ENCODE results near the gene BID.

Gene BID

DNA sequence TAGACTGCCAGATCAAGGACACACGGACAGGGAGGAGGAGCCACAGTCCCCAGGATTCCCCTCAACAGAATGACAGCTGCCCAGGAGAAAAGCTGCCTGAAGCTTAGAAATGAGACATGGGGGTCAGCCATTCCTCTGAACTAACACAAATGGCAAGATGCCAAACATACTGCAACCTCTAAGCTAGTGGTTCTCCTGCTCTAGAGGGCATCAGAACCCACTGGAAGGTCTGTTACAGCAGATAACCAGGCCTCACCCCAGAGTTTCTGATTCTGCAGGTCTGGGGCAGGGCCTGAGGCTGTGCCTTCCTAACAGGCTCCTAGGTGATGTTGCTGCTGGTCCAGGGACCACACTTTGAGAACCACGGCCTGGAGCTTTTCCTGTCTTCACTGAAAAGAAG lies 28.6 kb upstream of the BID start:
- DNase-seq, result no peak

GRCh38 chr22:17802411-17802810 lies 28.1 kb upstream of the BID start:
- no peak for DNase-seq

DNA sequence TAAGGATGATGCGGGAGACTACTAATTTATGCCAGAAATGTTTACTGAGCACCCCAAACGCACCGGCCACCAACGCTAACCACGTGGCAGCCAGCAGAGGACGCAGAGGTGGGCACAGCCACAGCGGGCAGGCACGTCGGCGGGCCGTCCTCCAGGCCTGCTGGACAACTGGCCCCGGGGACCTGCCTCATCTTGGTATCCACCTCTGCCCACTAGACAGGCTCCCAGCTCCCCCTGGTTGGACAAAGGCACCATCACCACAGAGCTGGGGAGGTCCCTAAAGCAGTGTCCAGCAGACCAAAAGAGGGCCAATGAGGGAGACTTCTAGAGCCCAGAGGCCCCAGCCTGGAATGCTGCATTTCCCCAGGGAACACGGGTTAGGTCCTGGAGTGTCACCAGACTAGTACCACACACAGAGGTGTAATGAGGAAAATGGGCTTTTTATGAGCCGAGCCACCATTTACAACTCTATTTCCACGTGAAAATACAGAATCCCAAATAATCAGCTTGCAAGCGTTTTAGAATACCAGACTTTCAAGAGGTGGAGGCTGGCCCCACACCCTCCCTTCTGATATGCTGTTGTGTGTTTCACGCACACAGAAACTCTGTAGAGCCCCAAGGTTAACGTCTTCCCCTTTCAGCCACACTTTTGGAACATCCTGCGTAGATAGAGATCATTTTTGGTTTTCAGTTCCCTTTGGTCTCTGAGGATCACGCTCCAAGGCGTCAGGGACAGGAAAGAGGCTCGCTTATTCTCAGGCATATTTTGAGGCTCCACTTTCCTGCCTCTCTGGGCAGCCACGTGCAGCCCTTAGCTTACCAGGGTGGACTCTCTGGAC lies 23.7 kb upstream of the BID start:
- DNase-seq, result no peak

DNA sequence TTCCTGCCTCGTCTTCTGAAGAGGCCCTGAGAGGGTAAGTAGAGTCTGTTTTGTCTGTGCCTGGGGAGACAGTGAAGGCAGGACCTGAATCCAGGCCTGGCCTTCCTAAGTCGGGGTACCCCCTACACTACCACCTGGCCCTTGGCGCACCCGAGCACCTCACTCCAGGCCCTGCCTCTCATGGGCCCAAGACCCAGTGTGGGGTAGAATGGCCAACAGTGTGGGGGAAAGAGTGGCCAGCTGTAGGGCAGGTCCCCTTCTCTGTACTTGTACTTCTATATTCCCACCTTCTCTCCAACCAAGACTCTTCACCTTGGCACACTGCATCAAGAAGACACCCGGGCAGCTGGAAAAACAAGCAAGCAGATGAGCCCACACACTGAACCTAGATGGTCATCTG lies 22.4 kb upstream of the BID start:
- no peak for DNase-seq

DNA sequence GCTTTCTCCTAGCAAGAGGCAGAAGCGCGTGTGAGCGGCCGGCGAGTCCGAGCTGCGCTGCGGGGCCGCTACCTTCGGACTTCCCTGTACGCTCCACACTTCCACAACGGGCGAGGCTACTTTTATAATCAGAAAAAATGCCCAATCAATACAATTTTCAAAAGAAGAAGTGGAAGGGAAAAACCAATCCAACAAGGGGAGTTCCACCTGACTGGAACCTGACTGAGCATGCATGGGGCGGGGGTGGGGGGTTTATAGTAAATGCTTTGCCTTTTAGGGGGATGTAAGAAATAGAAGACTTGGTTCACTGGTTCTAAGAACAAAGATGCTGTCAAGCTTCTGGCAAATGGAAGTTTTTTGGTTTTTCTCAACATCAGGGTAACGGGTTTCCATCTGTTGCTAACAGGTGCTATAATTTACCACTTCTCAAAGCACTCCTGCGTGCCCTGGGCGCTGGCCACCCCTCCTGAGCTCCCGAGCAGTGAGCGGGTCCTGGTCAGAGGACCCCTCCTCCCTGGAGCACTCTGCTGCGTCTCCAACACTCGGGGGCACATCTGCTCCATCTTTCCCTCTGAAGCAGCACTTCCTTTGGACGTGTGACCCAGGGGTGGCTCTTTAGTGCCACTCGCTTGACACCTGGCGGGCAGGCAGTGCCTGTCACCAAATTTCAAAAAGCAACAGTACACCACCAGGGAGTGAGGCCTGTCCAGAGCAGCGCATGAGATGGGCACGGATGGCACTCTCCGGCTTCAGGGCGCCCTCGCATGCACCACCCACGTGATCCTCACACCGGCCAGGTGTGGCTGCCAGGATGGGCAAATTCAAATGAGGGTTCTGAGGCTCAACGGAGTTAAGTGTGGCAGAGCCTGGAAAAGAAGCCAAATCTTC lies 21.6 kb upstream of the BID start:
- DNase-seq, result no peak

GRCh38 chr22:17794726-17795542 lies 20.7 kb upstream of the BID start:
- DNase-seq, result no peak

GRCh38 chr22:17792854-17793434 lies 18.7 kb upstream of the BID start:
- DNase-seq, result no peak

GRCh38 chr22:17792299-17792698 lies 18.0 kb upstream of the BID start:
- DNase-seq, result no peak

- no peak for DNase-seq
Measured at GRCh38 chr22:17791196-17791595, 16.9 kb upstream of the BID start.

- DNase-seq, result no peak
Measured at GRCh38 chr22:17789379-17790200, 15.3 kb upstream of the BID start.

DNA sequence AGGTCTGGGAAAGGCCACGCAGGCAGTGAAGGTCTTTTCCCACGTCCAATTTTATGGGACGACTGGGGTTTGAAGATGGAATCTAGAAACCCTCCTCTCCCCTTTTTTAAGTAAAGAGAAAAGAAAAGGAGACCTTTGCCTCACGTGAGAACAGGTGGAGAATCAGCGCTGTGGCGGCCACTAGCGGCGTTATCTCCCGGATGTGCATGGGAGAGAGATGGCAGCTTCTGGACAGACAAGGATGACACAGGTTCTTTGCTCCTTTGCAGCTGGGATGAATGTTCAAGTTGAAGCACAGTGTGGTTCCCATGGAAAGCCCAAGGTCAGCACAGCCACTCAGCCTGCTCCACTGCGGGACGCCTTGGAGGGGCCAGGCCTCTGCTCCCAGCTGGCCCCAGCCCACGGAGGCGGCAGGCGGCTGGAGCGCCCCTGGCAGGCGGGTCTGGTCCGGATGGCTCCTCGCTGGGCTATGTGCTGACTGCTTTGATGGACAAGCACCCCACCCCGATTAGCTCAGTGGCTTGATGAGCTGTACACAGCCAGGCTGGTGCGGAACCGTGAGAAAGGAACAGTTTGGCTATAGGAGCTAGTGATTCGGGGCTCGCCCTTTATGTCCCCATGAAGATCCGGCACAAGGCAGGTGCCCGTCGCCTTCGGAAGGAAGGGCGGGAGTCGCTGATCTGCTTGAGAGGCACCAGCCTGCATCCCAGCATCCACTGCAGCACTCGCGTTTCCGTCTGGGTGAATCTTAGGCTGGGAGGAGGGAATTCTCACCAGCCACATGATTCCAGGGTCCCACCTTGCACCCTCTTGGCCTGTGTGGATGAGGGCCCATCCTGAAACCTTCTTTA lies 14.5 kb upstream of the BID start:
- no peak for DNase-seq

DNA sequence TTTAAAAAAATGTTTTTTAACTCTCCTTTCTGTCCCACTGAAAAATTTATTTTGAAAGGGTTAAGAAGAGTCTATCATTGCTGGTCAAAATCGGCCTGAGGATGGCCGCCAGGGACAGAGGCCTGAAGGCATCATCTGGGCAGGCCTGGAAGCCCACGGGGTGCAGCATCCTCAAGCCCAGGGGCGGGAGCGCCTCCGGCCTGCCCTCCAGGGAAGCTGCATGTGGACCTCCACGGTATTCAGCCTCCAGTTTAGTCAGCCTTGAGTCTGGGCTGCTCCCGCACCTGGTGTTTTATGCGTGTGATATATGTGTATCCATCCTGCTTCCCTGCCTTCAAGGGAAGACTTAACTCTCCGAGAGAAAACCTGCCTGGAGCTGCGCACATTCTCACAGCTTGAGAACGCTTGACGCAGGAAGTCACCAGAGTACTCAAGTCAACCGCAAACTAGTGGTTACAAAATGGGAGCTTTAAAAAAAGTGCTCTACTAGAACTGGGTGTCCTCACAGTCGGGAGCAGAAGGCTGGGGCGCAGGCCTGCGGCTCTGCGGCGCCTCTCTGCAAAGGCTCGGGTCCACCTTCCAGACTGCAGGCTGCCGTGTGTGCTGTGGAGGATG lies 13.6 kb upstream of the BID start:
- DNase-seq, result no peak

DNA sequence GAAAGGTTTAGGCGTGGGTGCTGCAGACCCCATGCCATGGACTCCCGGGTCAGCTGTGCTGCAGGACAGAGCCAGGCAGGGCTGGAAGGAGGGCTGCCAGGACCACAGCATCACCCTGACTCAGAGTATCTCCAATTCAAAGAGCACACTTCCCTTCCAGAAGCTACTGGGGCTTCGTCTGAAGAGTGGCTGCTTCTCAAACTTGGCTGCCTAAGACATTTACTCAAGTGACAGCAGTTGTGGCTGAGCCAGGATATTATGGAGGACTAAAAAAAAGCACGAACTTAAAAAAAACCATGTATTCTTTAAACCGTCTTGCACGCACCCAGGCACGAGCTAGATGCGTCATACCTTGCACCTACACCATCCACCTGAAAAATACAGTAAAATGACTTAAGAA lies 13.0 kb upstream of the BID start:
- DNase-seq, result no peak

DNA sequence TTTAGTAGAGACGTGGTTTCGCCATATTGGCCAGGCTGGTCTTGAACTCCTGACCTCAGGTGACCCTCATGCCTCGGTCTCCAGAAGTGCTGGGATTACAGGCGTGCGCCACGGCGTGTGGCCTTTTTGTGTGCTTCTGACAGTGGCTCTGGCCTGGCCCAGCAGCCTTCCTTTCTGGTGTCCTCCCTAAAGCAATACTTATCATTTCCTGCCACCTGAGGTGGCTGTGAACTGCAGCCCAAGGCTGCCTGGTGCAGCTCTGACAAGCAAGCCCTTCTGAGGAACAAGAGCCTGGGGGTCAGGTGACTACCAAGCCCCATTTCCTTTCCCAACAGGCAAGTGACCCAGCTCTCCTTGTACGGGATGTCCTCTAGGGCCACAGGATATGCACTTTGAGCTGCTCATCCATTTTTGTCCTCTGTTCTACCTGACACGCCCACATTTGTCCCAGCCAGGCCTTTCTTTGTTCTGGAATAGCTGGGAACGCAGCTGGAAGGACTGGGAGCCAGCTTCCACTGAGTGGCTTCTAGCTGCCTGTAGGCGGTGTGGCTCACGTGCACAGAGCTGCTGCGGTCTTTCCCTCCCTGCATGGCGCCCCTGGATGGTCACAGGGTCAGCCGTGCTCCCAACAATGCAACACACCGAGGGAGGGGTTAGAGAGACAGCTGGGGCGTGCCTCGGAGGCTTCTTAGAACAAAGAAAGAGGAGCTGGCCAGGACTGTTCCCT lies 12.3 kb upstream of the BID start:
- DNase-seq, result no peak

- DNase-seq, result no peak
Measured at GRCh38 chr22:17785185-17786184, 11.2 kb upstream of the BID start.

- DNase-seq, result no peak
Measured at GRCh38 chr22:17784776-17785175, 10.5 kb upstream of the BID start.

DNA sequence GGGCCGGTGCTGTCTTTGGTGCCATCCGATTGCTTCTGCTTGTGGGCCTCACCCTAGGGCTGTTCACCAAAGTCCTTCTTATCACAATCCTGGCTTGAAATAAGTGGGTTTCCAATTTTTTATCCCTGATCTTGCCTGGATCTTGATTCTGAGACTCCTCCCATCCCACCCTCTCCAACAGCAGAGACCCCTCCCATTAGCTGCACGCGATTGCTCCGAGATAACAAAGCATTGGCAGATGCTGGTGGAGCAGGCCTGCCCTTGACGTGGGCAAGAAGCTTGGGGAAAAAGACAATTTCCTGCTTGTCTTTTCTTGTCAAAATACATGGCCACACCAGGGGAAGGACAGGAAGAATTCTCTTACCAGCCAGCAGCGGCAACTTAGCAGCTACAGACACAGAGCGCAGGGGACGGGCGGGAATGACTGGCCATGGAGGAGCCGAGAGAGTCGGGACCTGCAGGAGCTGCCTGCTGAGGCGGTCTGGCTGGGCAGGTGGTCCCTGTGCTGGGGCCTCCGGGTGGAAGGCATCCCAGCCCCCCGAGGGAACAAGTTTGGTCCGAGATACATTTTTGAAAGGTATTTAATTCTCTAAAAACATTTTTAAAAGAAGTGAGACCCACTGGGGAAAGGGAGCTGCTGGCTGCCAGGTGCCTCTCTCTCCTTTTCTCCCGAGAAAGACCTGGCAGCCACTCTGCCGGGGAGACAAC lies 9.7 kb upstream of the BID start:
- DNase-seq, result no peak

DNA sequence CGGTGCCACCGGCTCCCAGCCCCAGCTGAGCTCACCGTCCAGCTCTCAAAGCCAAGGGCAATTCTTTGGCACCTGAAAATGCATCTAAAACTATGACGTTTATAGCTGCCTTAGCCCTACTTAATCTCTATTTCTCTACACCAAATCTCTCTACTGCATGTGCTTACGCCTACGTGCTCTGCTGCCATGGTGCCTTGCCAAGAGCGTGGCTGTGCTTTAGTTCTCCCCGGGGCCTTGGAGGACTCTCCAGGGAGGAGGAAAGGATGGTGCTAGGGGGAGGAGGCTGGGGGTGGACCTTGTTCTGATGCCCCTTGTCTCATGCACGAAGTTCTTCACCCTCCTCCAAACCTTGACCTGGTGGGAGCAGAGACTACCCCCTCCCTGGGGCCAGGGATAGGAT lies 9.0 kb upstream of the BID start:
- DNase-seq, result no peak

All from NCI-H2081 (cell line).